Upper lobe of right lung (tissue), 1 donor: Measurements from ENCODE around the gene HDAC7. TPM values are rescaled to one million over a fixed set of nuclear protein-coding genes. Genes with fewer than 3 reads are reported as not detected.

Experiments
- ATAC-seq: fragments of 200-7000 bp; cut with Tn5 transposase; one replicate; pipeline ENCODE4 v1.9.1; 2020; ENCODE audit warnings: mild to moderate bottlenecking, moderate library complexity
- DNase-seq: peaks from one replicate; pipeline ENCODE4 v3.0.0-alpha.2; 2020
- H3K27ac ChIP-seq: fragments of 200-600 bp; one replicate; pipeline ENCODE4 v1.8.0; 2022
- H3K27me3 ChIP-seq: fragments of 200-600 bp; one replicate; pipeline ENCODE4 v1.8.0; 2022; ENCODE audit warnings: mild to moderate bottlenecking
- H3K36me3 ChIP-seq: fragments of 200-600 bp; one replicate; pipeline ENCODE4 v1.8.0; 2022
- H3K4me1 ChIP-seq: fragments of 200-600 bp; one replicate; pipeline ENCODE4 v1.8.0; 2022
- H3K4me3 ChIP-seq: fragments of 200-600 bp; one replicate; pipeline ENCODE4 v1.8.0; 2022; ENCODE audit warnings: mild to moderate bottlenecking
- H3K9me3 ChIP-seq: fragments of 200-600 bp; one replicate; pipeline ENCODE4 v1.8.0; 2022
- intact Hi-C: fragments of 100-400 bp; cut with DNase I; formaldehyde crosslinking; loops from one replicate; pipeline ENCODE4 v1.11.0; 2022
- total RNA-seq: library from RNA; stranded (reverse); fragmentation: NEBNext Ultra II Directional; extraction: Animal tissue kit (Norgen Biotek cat#: 25700); gene quantifications from one replicate; pipeline ENCODE4 v1.2.1, GENCODE V29; 2021
- TF ChIP-seq, protein P1 (sequence below): fragments of 200-600 bp; IDR thresholded peaks from one replicate; pipeline ENCODE4 v1.8.0; 2022; ENCODE audit warnings: antibody characterized with exemption
- donor health status: DM: no; HTN: yes; CAD: no; lungs with severe emphysema.

HDAC7 gene
- total RNA-seq, 1 donor from 2014 or later = 135 TPM

- peaks cover 83% of the 10 kb centered on the region for H3K4me1 ChIP-seq
- DNase-seq (peak; percentile 84), ATAC-seq (peak; percentile 72)
- peak overlapping the region; percentile 82 for H3K4me3 ChIP-seq
- no peaks in the 10 kb centered on the region for H3K9me3 ChIP-seq
- intact Hi-C loops = no loop called here
- H3K27ac ChIP-seq = peak overlapping the region; percentile 97
- no peaks in the 10 kb centered on the region for H3K27me3 ChIP-seq
- H3K36me3 ChIP-seq = no peaks in the 10 kb centered on the region
- TF ChIP-seq, protein P1, sequence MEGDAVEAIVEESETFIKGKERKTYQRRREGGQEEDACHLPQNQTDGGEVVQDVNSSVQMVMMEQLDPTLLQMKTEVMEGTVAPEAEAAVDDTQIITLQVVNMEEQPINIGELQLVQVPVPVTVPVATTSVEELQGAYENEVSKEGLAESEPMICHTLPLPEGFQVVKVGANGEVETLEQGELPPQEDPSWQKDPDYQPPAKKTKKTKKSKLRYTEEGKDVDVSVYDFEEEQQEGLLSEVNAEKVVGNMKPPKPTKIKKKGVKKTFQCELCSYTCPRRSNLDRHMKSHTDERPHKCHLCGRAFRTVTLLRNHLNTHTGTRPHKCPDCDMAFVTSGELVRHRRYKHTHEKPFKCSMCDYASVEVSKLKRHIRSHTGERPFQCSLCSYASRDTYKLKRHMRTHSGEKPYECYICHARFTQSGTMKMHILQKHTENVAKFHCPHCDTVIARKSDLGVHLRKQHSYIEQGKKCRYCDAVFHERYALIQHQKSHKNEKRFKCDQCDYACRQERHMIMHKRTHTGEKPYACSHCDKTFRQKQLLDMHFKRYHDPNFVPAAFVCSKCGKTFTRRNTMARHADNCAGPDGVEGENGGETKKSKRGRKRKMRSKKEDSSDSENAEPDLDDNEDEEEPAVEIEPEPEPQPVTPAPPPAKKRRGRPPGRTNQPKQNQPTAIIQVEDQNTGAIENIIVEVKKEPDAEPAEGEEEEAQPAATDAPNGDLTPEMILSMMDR = no peak
Observed at GRCh38 chr12:47820631-47821345, 1.1 kb upstream of the HDAC7 start.

DNA sequence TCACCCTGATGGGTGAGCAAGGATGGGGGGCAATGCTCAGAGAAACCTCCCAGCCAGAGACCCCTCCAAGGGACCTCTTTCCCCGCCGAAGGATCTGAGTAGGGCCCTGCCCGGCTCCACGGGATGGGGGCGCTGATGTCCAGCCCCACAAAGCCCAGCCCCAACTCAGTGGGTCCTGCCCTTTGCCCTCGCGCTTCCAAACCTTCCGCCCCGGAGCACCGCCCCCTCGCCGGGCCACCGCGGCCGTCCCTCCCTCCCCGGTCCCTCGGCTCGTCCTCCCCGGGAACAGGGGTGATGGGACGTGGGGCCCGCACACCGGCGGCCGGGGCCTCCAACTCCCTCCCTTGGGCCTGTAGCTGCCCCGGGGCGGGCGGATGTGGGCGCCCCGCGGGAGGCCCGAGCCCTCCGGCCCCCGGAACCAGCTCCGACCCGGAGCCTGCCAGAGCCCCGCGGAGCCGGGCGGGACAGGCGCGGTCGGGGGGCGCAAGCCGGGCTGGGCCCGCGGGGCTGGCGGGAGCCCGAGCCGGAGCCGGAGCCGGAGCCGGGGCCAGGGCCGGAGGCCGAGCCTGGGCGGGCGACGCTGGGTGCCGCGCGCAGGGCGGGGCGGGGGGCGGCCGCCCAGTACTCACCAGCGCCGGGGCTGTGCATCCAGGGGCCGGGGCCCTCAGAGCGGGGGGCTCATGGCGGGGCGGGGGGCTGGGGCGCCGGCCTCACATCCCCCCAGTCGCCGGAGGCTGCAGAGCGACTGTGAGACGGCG is 386 bp downstream of the HDAC7 start:
- H3K9me3 ChIP-seq = no peaks in the 10 kb centered on the region

GRCh38 chr12:47818467-47819137 is 1.1 kb downstream of the HDAC7 start:
- intact Hi-C loops = no loop called here
- Histone ChIP-seq H3K9me3 (no peaks in the 10 kb centered on the region), H3K4me1 (peaks cover 83% of the 10 kb centered on the region), H3K4me3 (peak overlapping the region; percentile 82), H3K36me3 (no peaks in the 10 kb centered on the region), H3K27ac (peak overlapping the region; percentile 97), H3K27me3 (no peaks in the 10 kb centered on the region)
- DNase-seq = peak; percentile 74
- TF ChIP-seq, protein P1 = no peak
- ATAC-seq = peak; percentile 4

More for the DNA sequence above, 386 bp downstream of the HDAC7 start:
- TF ChIP-seq, protein P1 = peak; percentile 48
- intact Hi-C loops = no loop called here
- Histone ChIP-seq H3K4me3 (peak overlapping the region; percentile 82), H3K36me3 (no peaks in the 10 kb centered on the region), H3K27ac (peak overlapping the region; percentile 97), H3K4me1 (peaks cover 83% of the 10 kb centered on the region), H3K27me3 (no peaks in the 10 kb centered on the region)
- peak; percentile 65 for ATAC-seq
- DNase-seq = peak; percentile 91

GRCh38 chr12:47818007-47818376 is 1.7 kb downstream of the HDAC7 start:
- no peaks in the 10 kb centered on the region for H3K36me3 ChIP-seq
- H3K27ac ChIP-seq = peak overlapping the region; percentile 97
- no peaks in the 10 kb centered on the region for H3K27me3 ChIP-seq
- intact Hi-C loops = no loop called here
- H3K4me1 ChIP-seq = peaks cover 81% of the 10 kb centered on the region
- H3K4me3 ChIP-seq = peak overlapping the region; percentile 82
- peak; percentile 43 for DNase-seq
- H3K9me3 ChIP-seq = no peaks in the 10 kb centered on the region
- no peak for ATAC-seq
- TF ChIP-seq, protein P1 = no peak

- H3K4me3 ChIP-seq = peak overlapping the region; percentile 82
- no peaks in the 10 kb centered on the region for H3K36me3 ChIP-seq
- peak overlapping the region; percentile 97 for H3K27ac ChIP-seq
- no peaks in the 10 kb centered on the region for H3K9me3 ChIP-seq
- intact Hi-C loops = no loop called here
- H3K27me3 ChIP-seq = no peaks in the 10 kb centered on the region
- peak; percentile 58 for DNase-seq
- TF ChIP-seq, protein P1 = peak; percentile 20
- H3K4me1 ChIP-seq = peaks cover 80% of the 10 kb centered on the region
- ATAC-seq = no peak
Observed at GRCh38 chr12:47817272-47818006, 2.3 kb downstream of the HDAC7 start.
